Vagina (tissue), 2 donors: ENCODE measurements around the gene MYRIP.

Experiments used
- POLR2A ChIP-seq, 2 donors: fragments of 450-650 bp; IDR thresholded peaks; one replicate each; pipeline ENCODE4 v1.6.1; 2017; ENCODE audit warnings: antibody characterized with exemption in 2 of 2, mild to moderate bottlenecking in 2 of 2, moderate library complexity in 2 of 2
- POLR2AphosphoS5 ChIP-seq, 2 donors: sonication (generic); formaldehyde crosslinking; IDR thresholded peaks; one replicate each; pipeline ENCODE4 v1.9.0; 2017; ENCODE audit warnings: antibody characterized with exemption in 2 of 2, mild to moderate bottlenecking in 2 of 2, low read depth in 1 of 2; ENCODE audit not compliant: insufficient read depth in 1 of 2
- TF ChIP-seq, protein P1 (sequence below), 3 experiments: fragments of 450-650 bp in 2 of 3; fragments of 200-600 bp in 1 of 3; sonication (generic) in 1 of 3; IDR thresholded peaks; one replicate each; pipeline ENCODE4 v1.5.1; 2017 to 2019; ENCODE audit warnings: antibody characterized with exemption in 3 of 3, mild to moderate bottlenecking in 2 of 3, moderate library complexity in 2 of 3

DNA sequence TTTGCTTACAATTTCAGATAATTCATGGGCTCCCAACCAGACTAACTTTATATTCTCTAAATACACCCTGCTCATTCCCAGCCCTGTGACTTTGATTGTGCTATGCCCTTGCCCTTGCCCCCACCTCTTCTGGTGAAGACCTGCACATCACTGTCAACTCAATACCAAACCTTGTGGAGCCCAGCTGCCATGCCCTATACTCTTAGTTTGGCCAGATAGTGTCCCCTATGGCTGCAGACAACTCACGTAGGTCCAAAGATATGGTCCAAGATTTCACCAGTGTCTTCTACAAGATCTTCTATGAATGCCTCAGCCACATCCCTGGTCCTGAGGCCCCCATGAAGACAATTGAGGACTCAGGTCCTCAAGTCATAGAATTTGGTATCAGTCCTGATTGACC, 381.8 kb downstream of the MYRIP start:
- TF ChIP-seq, protein P1, sequence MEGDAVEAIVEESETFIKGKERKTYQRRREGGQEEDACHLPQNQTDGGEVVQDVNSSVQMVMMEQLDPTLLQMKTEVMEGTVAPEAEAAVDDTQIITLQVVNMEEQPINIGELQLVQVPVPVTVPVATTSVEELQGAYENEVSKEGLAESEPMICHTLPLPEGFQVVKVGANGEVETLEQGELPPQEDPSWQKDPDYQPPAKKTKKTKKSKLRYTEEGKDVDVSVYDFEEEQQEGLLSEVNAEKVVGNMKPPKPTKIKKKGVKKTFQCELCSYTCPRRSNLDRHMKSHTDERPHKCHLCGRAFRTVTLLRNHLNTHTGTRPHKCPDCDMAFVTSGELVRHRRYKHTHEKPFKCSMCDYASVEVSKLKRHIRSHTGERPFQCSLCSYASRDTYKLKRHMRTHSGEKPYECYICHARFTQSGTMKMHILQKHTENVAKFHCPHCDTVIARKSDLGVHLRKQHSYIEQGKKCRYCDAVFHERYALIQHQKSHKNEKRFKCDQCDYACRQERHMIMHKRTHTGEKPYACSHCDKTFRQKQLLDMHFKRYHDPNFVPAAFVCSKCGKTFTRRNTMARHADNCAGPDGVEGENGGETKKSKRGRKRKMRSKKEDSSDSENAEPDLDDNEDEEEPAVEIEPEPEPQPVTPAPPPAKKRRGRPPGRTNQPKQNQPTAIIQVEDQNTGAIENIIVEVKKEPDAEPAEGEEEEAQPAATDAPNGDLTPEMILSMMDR (IDR thresholded peaks at IDR 0.05), result no peak
- TF ChIP-seq POLR2AphosphoS5 (IDR thresholded peaks at IDR 0.05; ENCODE audit: insufficient read depth in 1 of 2, low read depth in 1 of 2), result no peak
- TF ChIP-seq POLR2A (IDR thresholded peaks at IDR 0.05), result no peak
